ENCODE data around the gene FAM124A. TPM values are rescaled to one million over a fixed set of nuclear protein-coding genes. Genes with fewer than 3 reads are reported as not detected.
"Not testable (repeated sequence)": the region's sequence is repeated elsewhere in the genome, so short reads cannot be mapped to it uniquely, and the experiment has no call there.

The FAM124A gene
- total and polyA plus RNA-seq, 2 donors (not counting 3 experiments of a cell fraction or from before 2014, with no cell fraction given) = 3.8 to 9.9 TPM

GRCh38 chr13:51288254-51288653 lies 66.1 kb downstream of the FAM124A start:
- H3K4me2 ChIP-seq (ENCODE audit: insufficient read depth, low read length) = not testable (repeated sequence)

GRCh38 chr13:51291341-51291740 lies 69.1 kb downstream of the FAM124A start:
- H2AFZ ChIP-seq (ENCODE audit: low read depth, low read length) = no peak overlapping the region
- CTCF ChIA-PET = interaction anchor here (7.4 kb wide), 1 partner anchor 166 kb away, joined by 432 read pairs; no protein-coding TSS in a partner anchor
- BruUV-seq (replicated peaks) = no TSS peak

More at GRCh38 chr13:51288254-51288653, 66.1 kb downstream of the FAM124A start:
- FAIRE-seq; DNase-seq (ENCODE audit: low read depth, low spot score); H3K9me1 ChIP-seq (replicated peaks; ENCODE audit: control insufficient read depth, extremely low read depth, insufficient read depth, low read length); POLR2A ChIA-PET; H3K27me3 ChIP-seq (ENCODE audit: control insufficient read depth in 2 of 2, insufficient read depth in 2 of 2, low read length in 2 of 2); H3K79me2 ChIP-seq (ENCODE audit: control insufficient read depth, insufficient read depth, low read length); H3K9ac ChIP-seq (replicated peaks; ENCODE audit: extremely low read depth, insufficient read depth, low read length); H3K27ac ChIP-seq (ENCODE audit: insufficient read depth, low read depth, low read length); dilution Hi-C loops (cut with MboI; ENCODE audit: extremely low pct_ligation_motif_present, low sequenced_read_pairs); H3K9me3 ChIP-seq (replicated peaks; ENCODE audit: control insufficient read depth, insufficient read depth, low read length); H3K4me3 ChIP-seq (replicated peaks in 1 of 3; ENCODE audit: insufficient read depth in 1 of 3, low read depth in 1 of 3, low read length in 3 of 3); H2AFZ ChIP-seq (ENCODE audit: low read depth, low read length); H3K36me3 ChIP-seq (ENCODE audit: control insufficient read depth in 2 of 2, extremely low read depth in 1 of 2, insufficient read depth in 2 of 2, low read length in 2 of 2); H4K20me1 ChIP-seq (replicated peaks; ENCODE audit: control insufficient read depth, extremely low read depth, insufficient read depth, low read length); BruUV-seq (replicated peaks); H3K4me1 ChIP-seq (ENCODE audit: control insufficient read depth, extremely low read depth, insufficient read depth, low read length): not testable (repeated sequence)
- intact Hi-C loops (cut with micrococcal nuclease) = loop anchor here (10.0 kb wide), 1 partner anchor 837 kb away; the partner anchor contains the start of gene NEK5
- CTCF ChIA-PET = interaction anchor here (0.9 to 7.4 kb wide), 13 partner anchors 8 to 510 kb away, joined by 3 to 432 read pairs (median 9); no protein-coding TSS in a partner anchor

More at GRCh38 chr13:51291341-51291740, 69.1 kb downstream of the FAM124A start:
- dilution Hi-C loops (cut with MboI; ENCODE audit: extremely low pct_ligation_motif_present, low sequenced_read_pairs) (no loop called here), intact Hi-C loops (cut with micrococcal nuclease) (no loop called here)
- H3K4me2 ChIP-seq (ENCODE audit: insufficient read depth, low read length) = no peak overlapping the region
- POLR2A ChIA-PET = no interaction called here
- FAIRE-seq (no peak), DNase-seq (ENCODE audit: low read depth, low spot score) (no peak)
- TF ChIP-seq EZH2 (IDR thresholded peaks at IDR 0.05; ENCODE audit: borderline replicate concordance, low read depth, low read length, severe bottlenecking) (no peak), FOS (IDR thresholded peaks at IDR 0.05; ENCODE audit: borderline replicate concordance, insufficient read depth, low read length) (no peak), POLR2AphosphoS5 (IDR thresholded peaks at IDR 0.05; ENCODE audit: insufficient read depth, low read depth, low read length) (no peak), CTCF (IDR thresholded peaks at IDR 0.05; ENCODE audit: extremely low read depth in 1 of 2, insufficient read depth in 1 of 2, low read depth in 1 of 2, low read length in 2 of 2) (no peak), JUN (IDR thresholded peaks at IDR 0.05; ENCODE audit: borderline replicate concordance, insufficient read depth, insufficient read length, low read depth) (no peak), GATA2 (IDR thresholded peaks at IDR 0.05; ENCODE audit: insufficient read depth, insufficient read length, low read depth, low read length) (no peak), POLR2A (IDR thresholded peaks at IDR 0.05; ENCODE audit: low read depth, low read length) (no peak), MYC (IDR thresholded peaks at IDR 0.05; ENCODE audit: low read depth, low read length) (no peak), MAX (IDR thresholded peaks at IDR 0.05; ENCODE audit: insufficient read depth, insufficient read length) (no peak)
- no peaks in the 10 kb centered on the region for H3K9me1 ChIP-seq (replicated peaks; ENCODE audit: control insufficient read depth, extremely low read depth, insufficient read depth, low read length)
- H3K9ac ChIP-seq (replicated peaks; ENCODE audit: extremely low read depth, insufficient read depth, low read length) = no peak overlapping the region
- H3K79me2 ChIP-seq (ENCODE audit: control insufficient read depth, insufficient read depth, low read length) = no peaks in the 10 kb centered on the region
- H3K36me3 ChIP-seq (ENCODE audit: control insufficient read depth in 2 of 2, extremely low read depth in 1 of 2, insufficient read depth in 2 of 2, low read length in 2 of 2) = no peaks in the 10 kb centered on the region
- no peak overlapping the region for H3K27ac ChIP-seq (ENCODE audit: insufficient read depth, low read depth, low read length)
- no peaks in the 10 kb centered on the region for H3K4me1 ChIP-seq (ENCODE audit: control insufficient read depth, extremely low read depth, insufficient read depth, low read length)
- no peaks in the 10 kb centered on the region for H4K20me1 ChIP-seq (replicated peaks; ENCODE audit: control insufficient read depth, extremely low read depth, insufficient read depth, low read length)
- peaks cover 0 to 3% of the 10 kb centered on the region in 2 experiments for H3K27me3 ChIP-seq (ENCODE audit: control insufficient read depth in 2 of 2, insufficient read depth in 2 of 2, low read length in 2 of 2)
- H3K4me3 ChIP-seq (replicated peaks in 1 of 3; ENCODE audit: insufficient read depth in 1 of 3, low read depth in 1 of 3, low read length in 3 of 3) = no peak overlapping the region
- H3K9me3 ChIP-seq (replicated peaks; ENCODE audit: control insufficient read depth, insufficient read depth, low read length) = no peaks in the 10 kb centered on the region

Data from endothelial cell of umbilical vein (primary cell).